Panc1 (cell line): ENCODE results near the gene PLA2G2C.

ENCODE experiments used
- CTCF ChIP-seq: fragments of 450-650 bp; IDR thresholded peaks from 2 replicates; pipeline ENCODE4 v1.5.1; 2017; ENCODE audit warnings: mild to moderate bottlenecking
- REST ChIP-seq, 2 experiments: IDR thresholded peaks; 2 replicates each; pipeline ENCODE4 v1.6.1; 2011 to 2012; ENCODE audit warnings: low read depth in 2 of 2, control low read depth in 1 of 2, low read length in 1 of 2, mild to moderate bottlenecking in 1 of 2, moderate library complexity in 1 of 2; ENCODE audit not compliant: insufficient read depth in 1 of 2

GRCh38 chr1:20202166-20202565 lies 15.8 kb upstream of the PLA2G2C start:
- TF ChIP-seq CTCF (no peak), REST (IDR thresholded peaks at IDR 0.05; ENCODE audit: insufficient read depth in 1 of 2, low read depth in 2 of 2, low read length in 1 of 2) (no peak)
